B cell (primary cell): Measurements from ENCODE around the gene ATP5ME. TPM values are rescaled to one million over a fixed set of nuclear protein-coding genes. Genes with fewer than 3 reads are reported as not detected.

Experiments
- ATAC-seq: fragments of 200-7000 bp; cut with Tn5 transposase; one replicate; pipeline ENCODE4 v1.10.0; 2021; ENCODE audit warnings: low read depth, mild to moderate bottlenecking, moderate number of reproducible peaks, moderate library complexity
- CTCF ChIA-PET: fragments of 350-600 bp; sonication (Branson Sonifier 250); formaldehyde crosslinking; loops from one replicate; lab custom pipeline; 2021; ENCODE audit warnings: antibody characterized with exemption, inconsistent platforms; lab: Charles Lee
- POLR2A ChIA-PET: fragments of 350-600 bp; sonication (Branson Sonifier 250); formaldehyde crosslinking; loops from one replicate; lab custom pipeline; 2021; ENCODE audit warnings: antibody characterized with exemption; lab: Charles Lee
- DNase-seq: peaks from one replicate; pipeline ENCODE4 v3.0.0; 2013
- H2AFZ ChIP-seq: 2 replicates; pipeline ENCODE4 v1.6.1; 2012; ENCODE audit warnings: mild to moderate bottlenecking, low read depth, low read length; ENCODE audit not compliant: insufficient read depth, poor library complexity, severe bottlenecking
- H3K27ac ChIP-seq, 2 donors: 1 replicate in 1 of 2; 2 replicates in 1 of 2; pipeline ENCODE4 v1.5.1; 2012 to 2013; ENCODE audit warnings: low read length in 2 of 2, mild to moderate bottlenecking in 2 of 2, moderate library complexity in 1 of 2
- H3K27me3 ChIP-seq, 4 experiments: fragments of 200-600 bp in 1 of 4; sonication (generic) in 1 of 4; replicated peaks in 1 of 4; 1 replicate in 2 of 4; 2 replicates in 2 of 4; pipeline versions ENCODE4 v1.6.1 to v1.7.0; 2013 to 2016; ENCODE audit warnings: low read length in 3 of 4, mild to moderate bottlenecking in 2 of 4, mixed read lengths in 1 of 4, moderate library complexity in 1 of 4; ENCODE audit not compliant: insufficient read depth in 4 of 4, control insufficient read depth in 3 of 4; ENCODE audit errors: control extremely low read depth in 1 of 4
- H3K36me3 ChIP-seq, 2 experiments: replicated peaks in 1 of 2; 1 replicate in 1 of 2; 2 replicates in 1 of 2; pipeline versions ENCODE4 v1.6.1 to v1.7.1; 2013; ENCODE audit warnings: low read length in 1 of 2; ENCODE audit not compliant: insufficient read depth in 2 of 2, control insufficient read depth in 1 of 2; ENCODE audit errors: control extremely low read depth in 1 of 2, extremely low read depth in 1 of 2
- H3K4me1 ChIP-seq, 2 donors: fragments of 200-600 bp in 1 of 2; sonication (generic) in 1 of 2; 1 replicate in 1 of 2; 2 replicates in 1 of 2; pipeline versions ENCODE4 v1.5.1 to v1.6.1; 2013 to 2017; ENCODE audit warnings: low read length in 2 of 2; ENCODE audit not compliant: control insufficient read depth in 2 of 2, insufficient read depth in 2 of 2
- H3K4me2 ChIP-seq: replicated peaks from 2 replicates; pipeline ENCODE3; 2012; ENCODE audit warnings: mild to moderate bottlenecking, low read depth, low read length; ENCODE audit not compliant: poor library complexity, severe bottlenecking
- H3K4me3 ChIP-seq, 5 experiments: fragments of 200-600 bp in 1 of 5; sonication (generic) in 1 of 5; 1 replicate in 3 of 5; 2 replicates in 2 of 5; pipeline versions ENCODE4 v1.5.1 to v1.7.0; 2011 to 2016; ENCODE audit warnings: low read length in 4 of 5, mild to moderate bottlenecking in 4 of 5, low read depth in 2 of 5, control low read depth in 1 of 5, moderate library complexity in 1 of 5; ENCODE audit not compliant: insufficient read depth in 1 of 5; ENCODE audit errors: control extremely low read depth in 1 of 5, extremely low read depth in 1 of 5
- H3K79me2 ChIP-seq: fragments of 200-600 bp; sonication (generic); one replicate; pipeline ENCODE4 v1.6.0; 2016; ENCODE audit warnings: low read length; ENCODE audit not compliant: control insufficient read depth, insufficient read depth
- H3K9ac ChIP-seq: fragments of 200-600 bp; sonication (generic); 2 replicates; pipeline ENCODE4 v1.6.1; 2017; ENCODE audit warnings: mild to moderate bottlenecking, low read length, moderate library complexity
- H3K9me3 ChIP-seq, 3 donors: one replicate each; pipeline versions ENCODE4 v1.6.1 to v1.7.1; 2013; ENCODE audit warnings: low read length in 2 of 3; ENCODE audit not compliant: control insufficient read depth in 2 of 3, insufficient read depth in 1 of 3; ENCODE audit errors: control extremely low read depth in 1 of 3
- H4K20me1 ChIP-seq: 2 replicates; pipeline ENCODE4 v1.6.0; 2012; ENCODE audit warnings: mild to moderate bottlenecking, low read length; ENCODE audit not compliant: insufficient read depth, control insufficient read depth, poor library complexity, severe bottlenecking
- H3K27ac Mint-ChIP-seq: one replicate; pipeline ENCODE4 v1.8.0; 2021; ENCODE audit warnings: mixed read lengths
- H3K27me3 Mint-ChIP-seq: one replicate; pipeline ENCODE4 v1.8.0; 2021; ENCODE audit warnings: mixed read lengths
- H3K4me1 Mint-ChIP-seq: one replicate; pipeline ENCODE4 v1.8.0; 2021; ENCODE audit warnings: mixed read lengths
- H3K4me3 Mint-ChIP-seq: one replicate; pipeline ENCODE4 v1.8.0; 2021; ENCODE audit warnings: mixed read lengths
- H3K9me3 Mint-ChIP-seq: one replicate; pipeline ENCODE4 v1.8.0; 2022; ENCODE audit warnings: mixed read lengths; ENCODE audit not compliant: insufficient read depth
- EZH2 ChIP-seq: IDR thresholded peaks from 2 replicates; pipeline ENCODE4 v1.6.1; 2012; ENCODE audit warnings: borderline replicate concordance, low read depth, mild to moderate bottlenecking, moderate library complexity, low read length; ENCODE audit not compliant: insufficient read depth, poor library complexity, severe bottlenecking
- WGBS: methylation state at CpG from one replicate; pipeline ENCODE4 v1.1.5; 2013; ENCODE audit warnings: missing lambda C conversion rate; ENCODE audit not compliant: insufficient coverage; 5-methylcytosine and 5-hydroxymethylcytosine counted together
- intact Hi-C: fragments of 100-400 bp; cut with micrococcal nuclease; formaldehyde crosslinking; loops from one replicate; pipeline ENCODE4 v1.10.0; 2022
- polyA plus RNA-seq: library from polyadenylated mRNA; depleted of rRNA; stranded (reverse); fragments of >200 nt; gene quantifications from 2 replicates; pipeline ENCODE4 v1.2.3, GENCODE V29; 2012
- total RNA-seq, 2 donors: library from RNA; stranded (reverse); fragments of 120-200 nt in 1 of 2; gene quantifications; 1 replicate in 1 of 2; 2 replicates in 1 of 2; pipeline versions ENCODE4 v1.2.3 to v1.2.4, GENCODE V29; 2013 to 2022
- TF ChIP-seq, protein P1 (sequence below): fragments of 200-600 bp; IDR thresholded peaks from one replicate; pipeline ENCODE4 v1.8.0; 2022; ENCODE audit warnings: antibody characterized with exemption, mild to moderate bottlenecking

ATP5ME gene
- total and polyA plus RNA-seq, 2 donors (not counting 1 experiment from before 2014, with no cell fraction given), result 129 to 153 TPM

DNA sequence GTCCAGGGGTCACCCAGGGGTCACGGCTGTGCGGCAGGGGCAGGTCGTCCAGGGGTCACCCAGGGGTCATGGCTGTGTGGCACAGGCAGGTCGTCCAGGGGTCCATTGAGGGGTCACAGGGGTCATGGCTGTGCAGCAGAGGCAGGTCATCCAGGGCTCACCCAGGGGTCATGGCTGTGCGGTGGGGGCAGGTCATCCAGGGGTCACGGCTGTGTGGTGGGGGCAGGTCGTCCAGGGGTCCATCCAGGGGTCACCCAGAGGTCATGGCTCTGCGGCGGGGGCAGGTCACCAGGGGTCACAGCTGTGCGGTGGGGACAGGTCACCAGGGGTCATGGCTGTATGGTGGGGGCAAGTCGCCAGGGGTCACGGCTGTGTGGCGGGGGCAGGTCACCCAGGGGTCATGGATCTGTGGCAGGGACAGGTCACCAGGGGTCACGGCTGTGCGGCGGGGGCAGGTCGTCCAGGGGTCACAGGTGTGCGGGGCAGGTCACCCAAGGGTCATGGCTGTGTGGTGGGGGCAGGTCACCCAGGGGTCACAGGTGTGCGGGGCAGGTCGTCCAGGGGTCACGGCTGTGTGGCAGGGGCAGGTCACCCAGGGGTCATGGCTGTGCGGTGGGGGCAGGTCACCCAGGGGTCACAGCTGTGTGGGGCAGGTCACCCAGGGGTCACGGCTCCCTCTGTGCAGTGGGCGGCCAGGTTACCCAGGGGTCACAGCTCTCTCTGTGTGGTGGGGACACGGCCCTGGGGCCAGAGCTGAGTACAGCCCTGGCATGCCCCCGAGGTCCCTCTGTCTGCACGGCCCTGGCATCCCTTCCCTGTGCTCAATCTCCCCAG, 16.0 kb downstream of the ATP5ME start:
- DNase-seq, result no peak
- Mint-ChIP-seq H3K4me3 (no peak overlapping the region), H3K27ac (no peak overlapping the region), H3K4me1 (peaks cover 1% of the 10 kb centered on the region), H3K27me3 (no peaks in the 10 kb centered on the region), H3K9me3 (no peaks in the 10 kb centered on the region)
- ChIA-PET POLR2A (no interaction called here), CTCF (no interaction called here)
- TF ChIP-seq, protein P1, sequence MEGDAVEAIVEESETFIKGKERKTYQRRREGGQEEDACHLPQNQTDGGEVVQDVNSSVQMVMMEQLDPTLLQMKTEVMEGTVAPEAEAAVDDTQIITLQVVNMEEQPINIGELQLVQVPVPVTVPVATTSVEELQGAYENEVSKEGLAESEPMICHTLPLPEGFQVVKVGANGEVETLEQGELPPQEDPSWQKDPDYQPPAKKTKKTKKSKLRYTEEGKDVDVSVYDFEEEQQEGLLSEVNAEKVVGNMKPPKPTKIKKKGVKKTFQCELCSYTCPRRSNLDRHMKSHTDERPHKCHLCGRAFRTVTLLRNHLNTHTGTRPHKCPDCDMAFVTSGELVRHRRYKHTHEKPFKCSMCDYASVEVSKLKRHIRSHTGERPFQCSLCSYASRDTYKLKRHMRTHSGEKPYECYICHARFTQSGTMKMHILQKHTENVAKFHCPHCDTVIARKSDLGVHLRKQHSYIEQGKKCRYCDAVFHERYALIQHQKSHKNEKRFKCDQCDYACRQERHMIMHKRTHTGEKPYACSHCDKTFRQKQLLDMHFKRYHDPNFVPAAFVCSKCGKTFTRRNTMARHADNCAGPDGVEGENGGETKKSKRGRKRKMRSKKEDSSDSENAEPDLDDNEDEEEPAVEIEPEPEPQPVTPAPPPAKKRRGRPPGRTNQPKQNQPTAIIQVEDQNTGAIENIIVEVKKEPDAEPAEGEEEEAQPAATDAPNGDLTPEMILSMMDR, result no peak
- H3K4me1 ChIP-seq, result peaks cover 2 to 3% of the 10 kb centered on the region in 2 donors
- H3K9ac ChIP-seq, result no peak overlapping the region
- no peaks in the 10 kb centered on the region for H3K36me3 ChIP-seq
- H2AFZ ChIP-seq, result no peak overlapping the region
- peaks cover 2% of the 10 kb centered on the region for H3K79me2 ChIP-seq
- H3K4me2 ChIP-seq, result no peak overlapping the region
- no peak for ATAC-seq
- 91% methylated on average over 23 of the region's 27 CpGs for WGBS
- no peaks in the 10 kb centered on the region for H4K20me1 ChIP-seq
- no peak overlapping the region for H3K27ac ChIP-seq
- no peak overlapping the region for H3K4me3 ChIP-seq
- peaks cover 0 to 17% (median 0%) of the 10 kb centered on the region in 3 donors for H3K9me3 ChIP-seq
- H3K27me3 ChIP-seq, result no peaks in the 10 kb centered on the region
- intact Hi-C loops, result no loop called here

DNA sequence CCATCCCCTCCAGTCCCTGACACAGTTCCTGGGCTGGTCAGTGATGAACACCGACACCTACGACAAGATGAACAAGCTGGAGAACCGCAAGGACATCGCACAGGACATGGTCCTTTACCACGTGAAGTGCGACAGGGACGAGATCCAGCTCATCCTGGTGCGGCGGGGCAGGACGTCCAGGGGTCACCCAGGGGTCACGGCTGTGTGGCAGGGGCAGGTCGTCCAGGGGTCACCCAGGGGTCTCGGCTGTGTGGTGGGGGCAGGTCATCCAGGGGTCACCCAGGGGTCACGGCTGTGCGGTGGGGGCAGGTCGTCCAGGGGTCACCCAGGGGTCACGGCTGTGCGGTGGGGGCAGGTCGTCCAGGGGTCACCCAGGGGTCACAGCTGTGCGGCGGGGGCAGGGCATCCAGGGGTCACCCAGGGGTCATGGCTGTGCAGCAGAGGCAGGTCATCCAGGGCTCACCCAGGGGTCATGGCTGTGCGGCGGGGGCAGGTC, 16.7 kb downstream of the ATP5ME start:
- ChIA-PET CTCF (no interaction called here), POLR2A (no interaction called here)
- Mint-ChIP-seq H3K27ac (no peak overlapping the region), H3K4me3 (no peak overlapping the region), H3K9me3 (no peaks in the 10 kb centered on the region), H3K27me3 (no peaks in the 10 kb centered on the region), H3K4me1 (no peaks in the 10 kb centered on the region)
- no peak overlapping the region for H2AFZ ChIP-seq
- no peak overlapping the region for H3K4me3 ChIP-seq
- DNase-seq, result no peak
- no peak overlapping the region for H3K27ac ChIP-seq
- no peaks in the 10 kb centered on the region for H3K4me1 ChIP-seq
- no peaks in the 10 kb centered on the region for H3K27me3 ChIP-seq
- H4K20me1 ChIP-seq, result no peaks in the 10 kb centered on the region
- H3K79me2 ChIP-seq, result no peaks in the 10 kb centered on the region
- intact Hi-C loops, result no loop called here
- H3K9me3 ChIP-seq, result peaks cover 0 to 17% (median 0%) of the 10 kb centered on the region in 3 donors
- no peak overlapping the region for H3K9ac ChIP-seq
- no peak for ATAC-seq
- TF ChIP-seq, protein P1, result no peak
- no peak for TF ChIP-seq EZH2
- 92% methylated on average over 21 of the region's 23 CpGs for WGBS
- H3K4me2 ChIP-seq, result no peak overlapping the region
- no peaks in the 10 kb centered on the region for H3K36me3 ChIP-seq
